K562 (cell line): ENCODE results near the gene ARPC1A. TPM values are rescaled to one million over a fixed set of nuclear protein-coding genes. Genes with fewer than 3 reads are reported as not detected.

ENCODE experiments used
- CHD2 ChIP-seq: IDR thresholded peaks from 2 replicates; pipeline ENCODE4 v1.6.1; 2011; ENCODE audit warnings: low read depth, low read length
- FOXA1 ChIP-seq: fragments of 450-650 bp; IDR thresholded peaks from 2 replicates; pipeline ENCODE4 v1.6.1; 2016; ENCODE audit warnings: mild to moderate bottlenecking, borderline replicate concordance
- MCM2 ChIP-seq: fragments of 450-650 bp; IDR thresholded peaks from 2 replicates; pipeline ENCODE4 v1.6.1; 2017; ENCODE audit warnings: low read depth, mild to moderate bottlenecking
- NONO ChIP-seq, 2 experiments: fragments of 200-400 bp in 1 of 2; fragments of 450-650 bp in 1 of 2; formaldehyde crosslinking in 1 of 2; IDR thresholded peaks; 2 replicates each; pipeline ENCODE4 v1.6.1; 2017; ENCODE audit warnings: low read depth in 2 of 2, mild to moderate bottlenecking in 2 of 2, moderate library complexity in 2 of 2, low read length in 1 of 2
- POLR2AphosphoS2 ChIP-seq: IDR thresholded peaks from 2 replicates; pipeline ENCODE4 v1.6.1; 2012; ENCODE audit warnings: low read length, improper control_type of control experiment
- SMARCA4 ChIP-seq: fragments of 450-650 bp; IDR thresholded peaks from 2 replicates; pipeline ENCODE4 v1.6.1; 2016
- SP1 ChIP-seq: sonication (generic); formaldehyde crosslinking; IDR thresholded peaks from 2 replicates; pipeline ENCODE4 v1.8.1; 2022; ENCODE audit warnings: mild to moderate bottlenecking, missing genetic modification reagents
- STAG1 ChIP-seq: sonication (generic); formaldehyde crosslinking; IDR thresholded peaks from 2 replicates; pipeline ENCODE4 v1.5.0; 2020; ENCODE audit warnings: missing genetic modification reagents, borderline replicate concordance
- TCF7L2 ChIP-seq: fragments of 150-350 bp; IDR thresholded peaks from 2 replicates; pipeline ENCODE4 v1.6.1; 2016; ENCODE audit warnings: low read depth, mild to moderate bottlenecking, low read length, moderate library complexity
- ZNF133 ChIP-seq: fragments of 250-450 bp; sonication (Bioruptor Pico); IDR thresholded peaks from 2 replicates; pipeline ENCODE4 v1.4.0; 2020; ENCODE audit warnings: mild to moderate bottlenecking
- ZNF583 ChIP-seq: fragments of 250-450 bp; sonication (Bioruptor Pico); IDR thresholded peaks from 2 replicates; pipeline ENCODE4 v1.4.0; 2020
- polyA plus RNA-seq, 8 experiments: library from polyadenylated mRNA; depleted of rRNA in 4 of 8; stranded (reverse) in 5 of 8; unstranded in 3 of 8; fragments of >200 nt; fragmentation: Nextera tagmentation in 2 of 8; fragmentation: Illumina TruSeq in 1 of 8; extraction: Ambion mirVana in 2 of 8; extraction: Trizol in 1 of 8; gene quantifications; 2 replicates each; pipeline versions ENCODE4 v1.2.1 to v1.2.3, GENCODE V29; 2011 to 2014; ENCODE audit warnings: inconsistent platforms in 1 of 8, missing spikeins in 1 of 8
- total RNA-seq, 7 experiments: library from RNA; depleted of rRNA in 6 of 7; stranded (reverse); fragments of >200 nt in 6 of 7; fragmentation: Illumina TruSeq in 2 of 7; extraction: Trizol in 2 of 7; gene quantifications; 2 replicates each; pipeline versions ENCODE4 v1.2.1 to v1.2.3, GENCODE V29; 2011 to 2021; ENCODE audit warnings: low replicate concordance in 1 of 7
- TF ChIP-seq, protein P1 (sequence below): fragments of 450-650 bp; IDR thresholded peaks from 2 replicates; pipeline ENCODE4 v1.6.1; 2016; ENCODE audit warnings: borderline replicate concordance
- TF ChIP-seq, protein P2 (sequence below), 2 experiments: fragments of 450-650 bp; formaldehyde crosslinking in 1 of 2; IDR thresholded peaks; 2 replicates each; pipeline versions ENCODE4 v1.4.0 to v1.6.1; 2014 to 2020; ENCODE audit warnings: mild to moderate bottlenecking in 2 of 2, borderline replicate concordance in 1 of 2, low read depth in 1 of 2
- TF ChIP-seq, protein P3 (sequence below): IDR thresholded peaks from 3 replicates; pipeline ENCODE4 v1.6.1; 2011; ENCODE audit warnings: borderline replicate concordance, mild to moderate bottlenecking; ENCODE audit not compliant: insufficient read length, insufficient read depth
- TF ChIP-seq, protein P4 (sequence below): fragments of 450-650 bp; IDR thresholded peaks from one replicate; pipeline ENCODE4 v1.6.1; 2018; ENCODE audit warnings: mild to moderate bottlenecking, moderate library complexity; ENCODE audit not compliant: partially characterized antibody

The ARPC1A gene
- total and polyA plus RNA-seq, 9 of the 15 experiments (the other 6 are each of a cell fraction or from before 2014, with no cell fraction given): 39.5 to 151 (median 86.1) TPM

DNA sequence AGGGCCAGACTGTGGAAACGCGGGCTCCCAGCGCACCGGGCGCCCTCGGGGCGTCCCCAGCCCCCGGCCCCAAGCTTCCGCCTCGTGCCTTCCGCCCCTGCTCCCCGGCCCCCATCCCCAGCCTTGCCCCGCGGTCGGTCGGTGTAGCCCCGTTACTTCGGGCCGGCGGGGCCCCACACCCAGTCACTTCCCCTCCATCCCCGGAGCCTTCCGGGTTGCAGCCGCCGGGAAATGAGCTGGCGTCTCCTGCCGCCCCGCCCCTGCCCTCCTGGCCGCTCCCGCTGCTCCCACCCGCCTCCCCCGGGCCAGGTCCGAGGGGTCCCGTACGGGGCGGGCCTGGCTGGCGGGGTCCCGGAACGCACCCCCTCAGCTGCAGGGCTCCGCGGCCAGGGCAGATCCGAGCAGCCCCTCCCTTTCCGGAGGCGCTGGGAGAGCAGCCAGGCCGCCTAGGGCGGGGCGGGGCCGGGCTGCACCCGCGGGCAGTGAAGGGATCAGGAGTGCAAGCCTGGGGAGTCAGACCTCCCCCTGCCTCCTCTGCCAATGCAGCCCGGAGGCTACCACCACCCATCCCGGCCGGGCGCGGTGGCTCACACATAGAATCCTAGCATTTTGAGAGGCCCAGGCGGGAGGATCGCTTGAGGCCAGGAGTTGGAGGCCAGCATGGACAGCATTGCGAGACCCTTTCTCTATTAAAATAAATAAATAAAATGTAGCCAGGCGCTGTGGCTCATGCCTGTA, 49.5 kb downstream of the ARPC1A start (continued):
- TF ChIP-seq ZNF133 (CRISPR knock-in tag) (no peak), STAG1 (CRISPR knock-in tag) (no peak), CHD2 (no peak), FOXA1 (no peak), ZNF583 (CRISPR knock-in tag) (no peak), NONO (IDR thresholded peaks at IDR 0.05; ENCODE audit: low read depth in 2 of 2, low read length in 1 of 2) (peak in 1 of 2 experiments; percentile 61; a peak in 1 of 4 replicates), MCM2 (no peak), SMARCA4 (no peak), POLR2AphosphoS2 (no peak), SP1 (CRISPR knock-in tag) (no peak), TCF7L2 (no peak)
- TF ChIP-seq, protein P1, sequence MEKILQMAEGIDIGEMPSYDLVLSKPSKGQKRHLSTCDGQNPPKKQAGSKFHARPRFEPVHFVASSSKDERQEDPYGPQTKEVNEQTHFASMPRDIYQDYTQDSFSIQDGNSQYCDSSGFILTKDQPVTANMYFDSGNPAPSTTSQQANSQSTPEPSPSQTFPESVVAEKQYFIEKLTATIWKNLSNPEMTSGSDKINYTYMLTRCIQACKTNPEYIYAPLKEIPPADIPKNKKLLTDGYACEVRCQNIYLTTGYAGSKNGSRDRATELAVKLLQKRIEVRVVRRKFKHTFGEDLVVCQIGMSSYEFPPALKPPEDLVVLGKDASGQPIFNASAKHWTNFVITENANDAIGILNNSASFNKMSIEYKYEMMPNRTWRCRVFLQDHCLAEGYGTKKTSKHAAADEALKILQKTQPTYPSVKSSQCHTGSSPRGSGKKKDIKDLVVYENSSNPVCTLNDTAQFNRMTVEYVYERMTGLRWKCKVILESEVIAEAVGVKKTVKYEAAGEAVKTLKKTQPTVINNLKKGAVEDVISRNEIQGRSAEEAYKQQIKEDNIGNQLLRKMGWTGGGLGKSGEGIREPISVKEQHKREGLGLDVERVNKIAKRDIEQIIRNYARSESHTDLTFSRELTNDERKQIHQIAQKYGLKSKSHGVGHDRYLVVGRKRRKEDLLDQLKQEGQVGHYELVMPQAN: peak; percentile 46; the same call in 1 of the 2 replicates
- TF ChIP-seq, protein P2, sequence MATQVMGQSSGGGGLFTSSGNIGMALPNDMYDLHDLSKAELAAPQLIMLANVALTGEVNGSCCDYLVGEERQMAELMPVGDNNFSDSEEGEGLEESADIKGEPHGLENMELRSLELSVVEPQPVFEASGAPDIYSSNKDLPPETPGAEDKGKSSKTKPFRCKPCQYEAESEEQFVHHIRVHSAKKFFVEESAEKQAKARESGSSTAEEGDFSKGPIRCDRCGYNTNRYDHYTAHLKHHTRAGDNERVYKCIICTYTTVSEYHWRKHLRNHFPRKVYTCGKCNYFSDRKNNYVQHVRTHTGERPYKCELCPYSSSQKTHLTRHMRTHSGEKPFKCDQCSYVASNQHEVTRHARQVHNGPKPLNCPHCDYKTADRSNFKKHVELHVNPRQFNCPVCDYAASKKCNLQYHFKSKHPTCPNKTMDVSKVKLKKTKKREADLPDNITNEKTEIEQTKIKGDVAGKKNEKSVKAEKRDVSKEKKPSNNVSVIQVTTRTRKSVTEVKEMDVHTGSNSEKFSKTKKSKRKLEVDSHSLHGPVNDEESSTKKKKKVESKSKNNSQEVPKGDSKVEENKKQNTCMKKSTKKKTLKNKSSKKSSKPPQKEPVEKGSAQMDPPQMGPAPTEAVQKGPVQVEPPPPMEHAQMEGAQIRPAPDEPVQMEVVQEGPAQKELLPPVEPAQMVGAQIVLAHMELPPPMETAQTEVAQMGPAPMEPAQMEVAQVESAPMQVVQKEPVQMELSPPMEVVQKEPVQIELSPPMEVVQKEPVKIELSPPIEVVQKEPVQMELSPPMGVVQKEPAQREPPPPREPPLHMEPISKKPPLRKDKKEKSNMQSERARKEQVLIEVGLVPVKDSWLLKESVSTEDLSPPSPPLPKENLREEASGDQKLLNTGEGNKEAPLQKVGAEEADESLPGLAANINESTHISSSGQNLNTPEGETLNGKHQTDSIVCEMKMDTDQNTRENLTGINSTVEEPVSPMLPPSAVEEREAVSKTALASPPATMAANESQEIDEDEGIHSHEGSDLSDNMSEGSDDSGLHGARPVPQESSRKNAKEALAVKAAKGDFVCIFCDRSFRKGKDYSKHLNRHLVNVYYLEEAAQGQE (IDR thresholded peaks at IDR 0.05; ENCODE audit: borderline replicate concordance): no peak
- TF ChIP-seq, protein P2 (CRISPR knock-in tag; IDR thresholded peaks at IDR 0.05; ENCODE audit: low read depth): no peak
- TF ChIP-seq, protein P3, sequence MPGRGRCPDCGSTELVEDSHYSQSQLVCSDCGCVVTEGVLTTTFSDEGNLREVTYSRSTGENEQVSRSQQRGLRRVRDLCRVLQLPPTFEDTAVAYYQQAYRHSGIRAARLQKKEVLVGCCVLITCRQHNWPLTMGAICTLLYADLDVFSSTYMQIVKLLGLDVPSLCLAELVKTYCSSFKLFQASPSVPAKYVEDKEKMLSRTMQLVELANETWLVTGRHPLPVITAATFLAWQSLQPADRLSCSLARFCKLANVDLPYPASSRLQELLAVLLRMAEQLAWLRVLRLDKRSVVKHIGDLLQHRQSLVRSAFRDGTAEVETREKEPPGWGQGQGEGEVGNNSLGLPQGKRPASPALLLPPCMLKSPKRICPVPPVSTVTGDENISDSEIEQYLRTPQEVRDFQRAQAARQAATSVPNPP: no peak
- TF ChIP-seq, protein P4, sequence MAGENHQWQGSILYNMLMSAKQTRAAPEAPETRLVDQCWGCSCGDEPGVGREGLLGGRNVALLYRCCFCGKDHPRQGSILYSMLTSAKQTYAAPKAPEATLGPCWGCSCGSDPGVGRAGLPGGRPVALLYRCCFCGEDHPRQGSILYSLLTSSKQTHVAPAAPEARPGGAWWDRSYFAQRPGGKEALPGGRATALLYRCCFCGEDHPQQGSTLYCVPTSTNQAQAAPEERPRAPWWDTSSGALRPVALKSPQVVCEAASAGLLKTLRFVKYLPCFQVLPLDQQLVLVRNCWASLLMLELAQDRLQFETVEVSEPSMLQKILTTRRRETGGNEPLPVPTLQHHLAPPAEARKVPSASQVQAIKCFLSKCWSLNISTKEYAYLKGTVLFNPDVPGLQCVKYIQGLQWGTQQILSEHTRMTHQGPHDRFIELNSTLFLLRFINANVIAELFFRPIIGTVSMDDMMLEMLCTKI: no peak
